ENCODE data around the gene CRTC3.

Gene CRTC3

DNA sequence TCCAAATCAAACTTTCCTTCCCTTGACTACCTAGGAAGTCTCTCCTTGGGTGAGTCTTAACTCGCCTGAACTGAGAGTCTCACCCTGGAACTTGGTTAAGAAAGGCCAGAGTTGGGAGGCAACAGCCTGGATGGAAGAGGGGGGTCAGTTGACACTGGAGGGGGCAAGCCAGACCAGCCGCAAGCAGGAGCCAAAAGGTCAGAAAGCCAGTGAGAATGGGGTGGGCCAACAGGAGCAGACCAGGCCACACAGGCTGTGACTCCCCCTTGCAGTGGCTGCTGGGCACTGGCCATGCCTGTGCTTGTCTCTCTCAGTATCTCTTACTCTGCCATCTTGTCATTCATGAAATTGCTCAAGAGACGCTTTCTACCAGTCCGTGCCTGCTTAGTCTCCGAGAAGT, 32.9 kb downstream of the CRTC3 start:
- DNase-seq (ENCODE audit: low read depth, low spot score), result no peak

DNA sequence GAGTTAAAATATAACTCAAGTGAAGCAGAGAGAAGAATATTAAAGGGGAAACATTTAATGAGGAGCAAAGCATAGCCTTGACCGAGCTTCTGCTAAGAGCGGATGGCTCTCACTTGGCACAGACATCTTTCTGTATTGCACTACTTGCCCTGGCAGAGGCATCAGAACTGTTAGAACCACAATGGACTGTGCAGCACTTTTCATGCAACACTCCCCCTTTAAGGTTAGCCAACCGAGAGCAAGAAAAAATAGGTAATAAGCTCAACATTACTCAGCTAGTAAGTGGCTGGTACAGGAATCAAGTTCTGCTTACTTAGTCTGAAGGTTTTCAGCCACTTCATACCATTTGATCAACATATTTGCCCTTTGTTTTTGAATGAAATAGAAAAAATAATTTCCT, 33.7 kb downstream of the CRTC3 start:
- no peak for DNase-seq (ENCODE audit: low read depth, low spot score)

DNA sequence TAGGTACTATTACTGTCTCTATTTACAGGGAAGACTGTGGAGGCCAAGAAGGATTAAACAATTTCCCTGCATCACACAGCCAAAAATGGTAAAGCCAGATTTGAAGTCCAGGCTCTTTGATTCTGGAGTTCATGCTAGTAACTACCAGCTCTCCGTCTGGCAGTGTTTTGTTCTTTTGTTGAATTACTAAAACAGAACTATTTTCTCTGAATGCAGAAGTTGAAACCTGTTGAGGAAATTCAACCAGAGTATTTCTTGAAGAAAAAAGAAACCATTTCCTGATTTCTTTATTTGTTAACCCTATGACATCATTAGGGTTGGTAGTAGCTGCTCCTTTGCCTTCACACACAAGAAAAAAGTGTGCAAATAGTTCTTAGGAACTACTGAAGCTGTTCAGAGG, 34.3 kb downstream of the CRTC3 start:
- DNase-seq (ENCODE audit: low read depth, low spot score), result no peak

DNA sequence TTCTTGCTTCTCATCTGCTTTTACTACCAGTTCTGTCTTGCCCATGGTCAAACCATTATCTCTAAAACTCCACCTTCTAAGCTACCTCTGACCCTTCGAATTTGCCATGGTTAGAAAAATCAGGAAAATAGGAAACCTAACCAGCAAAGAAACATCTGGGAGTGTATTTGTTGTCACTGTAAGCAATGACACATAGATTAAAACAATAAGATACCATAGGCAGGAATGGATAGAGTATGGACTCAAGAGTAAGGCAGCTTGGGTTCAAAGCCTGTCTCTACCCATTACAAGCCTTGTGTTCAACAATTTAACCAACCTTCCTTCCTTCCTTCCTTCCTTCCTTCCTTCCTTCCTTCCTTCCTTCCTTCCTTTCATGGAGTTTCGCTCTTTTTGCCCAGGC, 34.9 kb downstream of the CRTC3 start:
- DNase-seq (ENCODE audit: low read depth, low spot score), result no peak

DNA sequence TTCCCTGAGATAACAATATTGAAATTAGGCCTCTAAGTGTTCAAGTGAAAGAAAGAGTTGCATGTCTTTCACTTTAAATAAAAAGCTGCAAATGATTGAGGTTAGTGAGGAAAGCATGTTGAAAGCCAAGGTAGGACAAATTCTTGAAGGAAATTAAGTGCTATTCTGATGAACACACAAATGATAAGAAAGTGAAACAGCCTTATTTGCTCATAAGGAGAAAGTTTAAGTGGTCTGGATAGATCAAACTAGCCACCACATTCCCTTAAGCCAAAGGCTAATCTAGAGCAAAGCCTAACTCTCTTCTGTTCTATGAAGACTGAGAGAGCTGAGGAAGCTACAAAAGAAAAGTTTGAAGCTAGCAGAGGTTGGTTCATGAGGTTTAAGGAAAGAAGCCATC, 36.1 kb downstream of the CRTC3 start:
- DNase-seq (ENCODE audit: low read depth, low spot score), result no peak

- no peak for DNase-seq (ENCODE audit: low read depth, low spot score)
Observed at GRCh38 chr15:90570643-90571042, 40.9 kb downstream of the CRTC3 start.

- no peak for DNase-seq (ENCODE audit: low read depth, low spot score)
Observed at GRCh38 chr15:90571063-90571541, 41.4 kb downstream of the CRTC3 start.

DNA sequence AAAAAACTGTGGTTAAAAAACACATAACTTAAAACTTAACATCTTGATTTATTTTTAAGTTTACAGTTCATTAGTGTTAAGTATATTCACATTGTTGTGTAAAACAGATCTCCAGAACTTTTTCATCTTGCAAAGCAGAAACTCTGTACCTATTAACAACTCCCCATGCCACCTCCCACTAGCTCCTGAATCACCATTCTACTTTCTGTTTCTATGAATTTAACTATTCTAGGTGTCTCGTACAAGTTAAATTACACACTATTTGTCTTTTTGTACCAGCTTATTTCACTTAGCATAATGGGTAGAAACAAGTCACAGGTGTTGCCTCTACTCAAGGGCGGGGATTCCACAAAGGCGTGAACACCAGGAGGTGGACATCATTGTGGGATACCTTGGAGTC, 43.2 kb downstream of the CRTC3 start:
- no peak for DNase-seq (ENCODE audit: low read depth, low spot score)

- no peak for DNase-seq (ENCODE audit: low read depth, low spot score)
Observed at GRCh38 chr15:90576711-90577389, 47.1 kb downstream of the CRTC3 start.

DNA sequence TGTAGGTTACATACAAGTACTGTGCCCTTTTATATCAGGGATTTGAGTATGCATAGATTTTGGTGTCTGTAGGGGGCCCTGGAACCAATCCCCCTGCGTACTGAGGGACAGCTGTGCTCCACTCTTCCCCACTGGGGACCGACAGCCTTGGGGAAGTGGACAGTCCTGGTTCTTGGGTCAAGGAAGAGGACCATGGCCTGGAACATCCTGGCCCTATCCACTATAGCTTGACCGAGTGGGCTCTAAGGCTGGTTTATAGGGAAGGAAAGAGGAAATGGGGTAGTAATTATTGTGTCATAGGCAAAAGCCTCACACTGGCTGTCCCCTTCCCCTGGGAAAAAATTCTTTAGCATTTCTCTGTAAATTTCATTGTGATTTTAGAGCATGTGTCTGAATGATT, 49.5 kb downstream of the CRTC3 start:
- no peak for DNase-seq (ENCODE audit: low read depth, low spot score)

GRCh38 chr15:90580099-90580498, 50.4 kb downstream of the CRTC3 start:
- no peak for DNase-seq (ENCODE audit: low read depth, low spot score)

DNA sequence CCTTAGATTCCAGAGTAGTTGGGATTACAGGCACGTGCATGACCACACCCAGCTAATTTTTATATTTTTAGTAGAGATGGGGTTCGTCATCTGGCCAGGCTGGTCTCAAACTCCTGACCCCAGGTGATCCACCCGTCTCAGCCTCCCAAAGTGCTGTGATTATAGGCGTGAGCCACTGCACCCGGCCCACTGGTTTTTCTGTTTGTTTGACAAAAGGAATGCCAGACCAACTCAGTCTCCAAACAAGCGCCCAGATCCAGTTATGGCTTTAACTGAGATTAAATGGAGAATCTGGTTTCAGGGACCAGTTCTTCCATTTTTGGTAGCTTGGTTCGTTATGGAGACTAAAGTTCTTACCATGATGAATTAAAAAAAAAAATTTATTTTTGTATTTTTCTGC, 50.8 kb downstream of the CRTC3 start:
- DNase-seq (ENCODE audit: low read depth, low spot score), result no peak

GRCh38 chr15:90580946-90581345, 51.2 kb downstream of the CRTC3 start:
- no peak for DNase-seq (ENCODE audit: low read depth, low spot score)

DNA sequence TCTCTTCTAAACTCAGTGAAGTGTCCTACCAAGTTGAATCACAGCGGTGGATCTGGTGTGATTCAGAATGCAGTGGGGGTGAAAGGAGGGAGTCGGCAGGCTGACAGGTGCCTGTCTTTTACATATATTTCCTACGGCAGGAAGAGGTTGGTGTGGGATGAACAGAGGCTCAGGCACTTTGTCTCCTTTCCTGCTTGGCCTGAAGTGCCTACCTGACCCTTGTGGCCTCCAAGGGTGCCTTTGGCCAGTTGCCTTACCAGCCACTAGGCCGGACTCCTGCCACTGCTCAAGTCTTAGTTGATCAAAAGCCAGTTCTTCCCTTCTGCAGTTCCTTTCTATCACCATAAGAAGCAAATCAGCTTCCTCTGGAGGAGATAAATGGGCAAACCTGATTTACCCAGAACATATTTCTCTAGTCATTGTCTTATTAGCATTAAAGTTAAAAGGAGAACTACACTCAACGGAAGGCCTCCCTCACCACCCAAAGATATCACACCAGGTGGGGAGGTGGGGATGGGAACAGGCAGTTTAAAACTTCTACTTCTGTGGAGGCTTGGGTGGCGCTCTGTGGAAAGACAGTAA, 52.1 kb downstream of the CRTC3 start:
- DNase-seq (ENCODE audit: low read depth, low spot score), result no peak

DNA sequence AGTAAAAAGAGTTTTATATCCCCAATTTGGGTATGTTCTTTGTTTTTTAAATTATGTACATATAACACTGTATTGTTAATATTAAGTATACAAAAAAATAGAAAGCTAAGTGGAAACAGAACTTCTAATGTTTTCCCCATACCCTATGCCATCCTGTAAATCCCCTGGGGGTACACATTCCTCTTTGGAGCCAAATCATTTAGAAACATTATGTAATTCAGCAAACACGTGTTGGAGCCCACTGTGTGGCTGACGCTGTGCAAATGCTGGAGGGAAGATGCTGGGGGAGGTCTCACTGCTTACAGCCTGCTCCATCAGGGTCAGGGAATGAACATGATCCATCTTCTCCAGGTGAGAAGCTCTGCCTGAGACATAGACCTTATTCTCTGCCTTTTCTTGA, 52.8 kb downstream of the CRTC3 start:
- DNase-seq (ENCODE audit: low read depth, low spot score), result no peak

DNA sequence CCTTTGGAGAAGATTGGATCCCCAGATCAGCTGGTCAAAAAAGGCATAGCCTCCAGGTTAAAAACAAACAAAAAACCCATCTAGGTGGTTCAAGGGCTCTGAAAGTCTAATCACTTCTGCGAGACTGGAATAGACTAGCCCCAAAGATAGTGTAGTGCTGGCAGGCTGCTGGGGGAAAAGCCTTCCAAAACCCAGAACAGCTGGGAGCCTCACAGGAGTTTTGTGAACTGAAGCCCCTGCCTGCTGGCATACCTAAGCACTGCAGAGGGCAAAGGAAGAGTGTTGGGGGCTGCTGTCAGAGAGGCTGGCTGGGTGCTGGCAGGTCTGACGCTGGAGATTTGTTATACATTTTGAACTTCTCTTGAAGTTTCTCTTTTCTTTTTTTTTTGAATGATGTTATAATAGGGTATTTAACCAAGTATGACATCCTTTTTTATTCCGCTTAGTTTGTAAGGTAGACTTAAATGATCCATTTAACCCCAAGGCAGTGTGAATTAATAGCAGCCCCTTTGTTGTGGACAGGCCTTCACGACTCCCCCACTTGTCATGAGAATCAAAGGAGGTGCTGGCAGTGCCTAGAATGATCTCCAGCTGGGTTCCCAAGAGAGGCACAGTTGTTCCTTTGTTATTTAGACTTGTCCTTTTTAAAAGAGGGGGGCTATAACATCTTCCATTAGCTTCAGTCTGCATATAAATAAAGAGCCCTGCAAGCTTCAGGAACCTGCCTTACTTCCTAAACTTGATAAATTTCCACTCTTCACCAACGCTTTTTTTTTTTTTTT, 53.9 kb downstream of the CRTC3 start:
- no peak for DNase-seq (ENCODE audit: low read depth, low spot score)

- no peak for DNase-seq (ENCODE audit: low read depth, low spot score)
Observed at GRCh38 chr15:90584841-90585240, 55.1 kb downstream of the CRTC3 start.

GRCh38 chr15:90585863-90586262, 56.1 kb downstream of the CRTC3 start:
- DNase-seq (ENCODE audit: low read depth, low spot score), result no peak

- no peak for DNase-seq (ENCODE audit: low read depth, low spot score)
Observed at GRCh38 chr15:90586948-90587347, 57.2 kb downstream of the CRTC3 start.

DNA sequence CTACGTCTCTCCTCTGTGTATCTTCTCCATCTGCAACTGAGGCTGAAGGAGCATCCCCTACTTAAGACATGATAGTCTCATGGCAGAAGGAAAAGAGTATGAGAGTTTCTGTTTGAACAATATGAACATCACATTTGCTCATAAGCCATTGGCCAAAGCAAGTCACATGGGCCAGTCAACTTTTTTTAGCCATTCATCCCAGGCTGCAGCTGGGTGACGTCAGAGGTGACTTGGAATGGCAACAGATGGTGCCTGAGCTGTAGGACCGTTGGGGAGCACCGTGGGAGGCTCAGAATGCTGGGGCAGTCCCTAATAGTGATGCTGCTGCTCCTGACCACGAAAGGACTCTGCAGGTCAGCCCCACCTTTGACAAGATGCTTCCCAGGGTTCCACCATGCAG, 58.7 kb downstream of the CRTC3 start:
- DNase-seq (ENCODE audit: low read depth, low spot score), result no peak

DNA sequence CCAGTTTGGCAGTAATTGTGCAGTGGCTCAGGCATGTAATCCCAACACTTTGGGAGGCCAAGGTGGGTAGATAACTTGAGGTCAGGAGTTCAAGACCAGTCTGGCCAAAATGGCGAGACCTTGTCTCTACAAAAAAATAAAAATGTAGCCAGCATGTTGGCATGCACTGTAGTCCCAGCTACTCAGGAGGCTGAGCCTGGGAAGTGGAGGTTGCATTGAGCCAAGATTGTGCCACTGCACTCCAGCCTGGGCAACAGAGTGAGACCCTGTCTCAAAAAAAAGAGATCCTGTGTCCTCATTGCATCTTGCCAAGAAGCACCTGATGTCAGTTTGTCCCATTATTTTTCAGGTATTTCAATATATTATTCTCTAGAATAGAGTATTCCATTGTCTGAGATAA, 61.8 kb downstream of the CRTC3 start:
- DNase-seq (ENCODE audit: low read depth, low spot score), result no peak

DNA sequence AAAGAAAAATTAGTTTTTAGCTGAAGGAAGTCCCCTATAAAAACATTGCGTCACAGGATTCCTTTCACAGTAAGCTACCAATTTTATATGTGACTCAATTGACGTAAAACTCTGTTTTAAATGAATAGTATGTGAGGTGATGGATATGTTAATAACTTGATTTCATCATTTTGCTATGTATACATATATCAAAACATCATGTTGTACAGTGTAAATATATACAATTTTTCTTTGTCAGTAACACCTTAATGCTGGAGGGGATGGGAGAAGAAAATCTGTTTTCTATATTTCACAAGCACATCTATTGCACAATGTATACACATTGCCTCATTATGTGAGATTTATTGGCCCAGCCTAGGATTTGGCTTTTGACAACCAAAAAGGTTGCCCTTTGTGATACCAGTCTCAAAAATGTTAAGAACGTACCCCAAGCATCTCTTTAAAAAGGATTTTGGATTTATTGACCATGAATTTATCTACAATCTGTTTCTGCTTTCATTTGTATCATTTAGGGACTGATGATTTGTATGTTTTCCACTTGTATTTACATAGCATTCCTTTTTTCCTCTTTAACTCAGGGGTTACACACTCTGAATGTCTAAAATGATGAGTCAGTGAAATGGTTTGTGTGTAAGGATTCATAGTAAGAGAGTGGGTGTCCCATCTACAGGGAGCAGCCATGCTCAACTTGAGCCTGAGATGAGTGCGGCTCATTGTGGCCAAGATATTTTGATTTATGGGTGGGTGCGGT, 62.6 kb downstream of the CRTC3 start:
- DNase-seq (ENCODE audit: low read depth, low spot score), result no peak
